Ecto neural progenitor cell (in vitro differentiated cells): Measurements from ENCODE around the gene PER1.
"Not testable (repeated sequence)": the region's sequence is repeated elsewhere in the genome, so short reads cannot be mapped to it uniquely, and the experiment has no call there.

Experiments
- DNase-seq: peaks from one replicate; pipeline ENCODE4 v3.0.0-alpha.2; 2018; ENCODE audit warnings: low spot score

Gene PER1

GRCh38 chr17:8173056-8173870, 21.1 kb upstream of the PER1 start:
- DNase-seq, result peak; percentile 86

- DNase-seq, result not testable (repeated sequence)
Observed at GRCh38 chr17:8170186-8170585, 18.0 kb upstream of the PER1 start.

GRCh38 chr17:8167526-8167925, 15.3 kb upstream of the PER1 start:
- no peak for DNase-seq

GRCh38 chr17:8166731-8167130, 14.5 kb upstream of the PER1 start:
- DNase-seq, result no peak

GRCh38 chr17:8164815-8165131, 12.6 kb upstream of the PER1 start:
- peak; percentile 45 for DNase-seq

GRCh38 chr17:8163978-8164814, 12.0 kb upstream of the PER1 start:
- DNase-seq, result peak; percentile 59

- DNase-seq, result peak; percentile 88
Observed at GRCh38 chr17:8162997-8163977, 11.1 kb upstream of the PER1 start.

- DNase-seq, result peak; percentile 92
Observed at GRCh38 chr17:8162233-8162996, 10.2 kb upstream of the PER1 start, which contains the start of gene VAMP2. TSS of gene VAMP2 (minus strand) at chr17:8162948. CDS start at chr17:8162879, 69 bp downstream.

- DNase-seq, result no peak
Observed at GRCh38 chr17:8161289-8162232, 9.4 kb upstream of the PER1 start.

- no peak for DNase-seq
Observed at GRCh38 chr17:8160741-8161221, 8.6 kb upstream of the PER1 start.

GRCh38 chr17:8160224-8160577, 8.0 kb upstream of the PER1 start:
- DNase-seq, result no peak

GRCh38 chr17:8159459-8160223, 7.4 kb upstream of the PER1 start:
- no peak for DNase-seq

- no peak for DNase-seq
Observed at GRCh38 chr17:8159032-8159400, 6.8 kb upstream of the PER1 start.

GRCh38 chr17:8158267-8159031, 6.2 kb upstream of the PER1 start:
- peak; percentile 93 for DNase-seq

- DNase-seq, result peak; percentile 100
Observed at GRCh38 chr17:8156246-8156992, 4.2 kb upstream of the PER1 start.

- no peak for DNase-seq
Observed at GRCh38 chr17:8155996-8156245, 3.7 kb upstream of the PER1 start.

GRCh38 chr17:8155231-8155995, 3.2 kb upstream of the PER1 start:
- no peak for DNase-seq
